ENCODE data around the gene SRGAP2B. TPM values are rescaled to one million over a fixed set of nuclear protein-coding genes. Genes with fewer than 3 reads are reported as not detected.
"Not testable (repeated sequence)": the region's sequence is repeated elsewhere in the genome, so short reads cannot be mapped to it uniquely, and the experiment has no call there.

SRGAP2B gene
- total and polyA plus RNA-seq, 2 of the 8 experiments (the other 6 are each of a cell fraction or from before 2014, with no cell fraction given), result 4.9 to 39.5 TPM

- H3K4ac ChIP-seq (replicated peaks; ENCODE audit: insufficient read length, low read depth, low read length); H2BK20ac ChIP-seq (ENCODE audit: low read length); H2BK15ac ChIP-seq (ENCODE audit: low read length); H3K18ac ChIP-seq (ENCODE audit: extremely low read depth, low read length); POLR2A ChIA-PET (ENCODE audit: partially characterized antibody); H3K36me3 ChIP-seq (ENCODE audit: control insufficient read depth in 2 of 4, insufficient read depth in 4 of 4, low read length in 3 of 4); FAIRE-seq; H3K79me1 ChIP-seq (ENCODE audit: low read depth, low read length); H4K91ac ChIP-seq (replicated peaks; ENCODE audit: insufficient read length, low read length); H3K23ac ChIP-seq (ENCODE audit: insufficient read length); H2AFZ ChIP-seq (ENCODE audit: low read length); H4K20me1 ChIP-seq (replicated peaks in 1 of 2; ENCODE audit: control insufficient read depth in 1 of 2, insufficient read depth in 2 of 2, low read length in 2 of 2); H3K9ac ChIP-seq (replicated peaks in 1 of 4; ENCODE audit: extremely low read depth in 1 of 4, low read depth in 3 of 4, low read length in 3 of 4); H4K5ac ChIP-seq (ENCODE audit: insufficient read length, low read depth, low read length); H3K27ac ChIP-seq (ENCODE audit: low read depth, low read length); H3K79me2 ChIP-seq (ENCODE audit: control insufficient read depth in 1 of 2, insufficient read depth in 2 of 2, low read length in 2 of 2); H2BK120ac ChIP-seq (replicated peaks; ENCODE audit: low read depth, low read length); H2AK5ac ChIP-seq (ENCODE audit: low read depth, low read length); H3K56ac ChIP-seq (replicated peaks; ENCODE audit: insufficient read length, low read depth, low read length); H3K4me1 ChIP-seq (replicated peaks in 1 of 4; ENCODE audit: control insufficient read depth in 3 of 4, insufficient read depth in 4 of 4, low read length in 3 of 4); H3K4me3 ChIP-seq (ENCODE audit: extremely low read depth in 1 of 4, insufficient read depth in 2 of 4, low read depth in 3 of 4, low read length in 4 of 4); H2BK12ac ChIP-seq (ENCODE audit: low read depth, low read length); H2BK5ac ChIP-seq (ENCODE audit: low read depth, low read length); H3K14ac ChIP-seq (ENCODE audit: insufficient read length); DNase-seq (ENCODE audit: low read depth in 1 of 2, low spot score in 2 of 2); H3K9me3 ChIP-seq (ENCODE audit: insufficient read depth in 2 of 2, low read depth in 1 of 2, low read length in 1 of 2); H3K23me2 ChIP-seq (ENCODE audit: low read depth, low read length); H4K8ac ChIP-seq (ENCODE audit: extremely low read depth, insufficient read depth, low read length); CTCF ChIA-PET (ENCODE audit: partially characterized antibody); H3K27me3 ChIP-seq (replicated peaks in 1 of 4; ENCODE audit: control insufficient read depth in 3 of 4, extremely low read depth in 1 of 4, insufficient read depth in 3 of 4, low read length in 3 of 4); H3K4me2 ChIP-seq (ENCODE audit: insufficient read depth in 1 of 2, low read depth in 2 of 2, low read length in 2 of 2): not testable (repeated sequence)
Observed at GRCh38 chr1:145016492-145016862, 78.7 kb downstream of the SRGAP2B start.

DNA sequence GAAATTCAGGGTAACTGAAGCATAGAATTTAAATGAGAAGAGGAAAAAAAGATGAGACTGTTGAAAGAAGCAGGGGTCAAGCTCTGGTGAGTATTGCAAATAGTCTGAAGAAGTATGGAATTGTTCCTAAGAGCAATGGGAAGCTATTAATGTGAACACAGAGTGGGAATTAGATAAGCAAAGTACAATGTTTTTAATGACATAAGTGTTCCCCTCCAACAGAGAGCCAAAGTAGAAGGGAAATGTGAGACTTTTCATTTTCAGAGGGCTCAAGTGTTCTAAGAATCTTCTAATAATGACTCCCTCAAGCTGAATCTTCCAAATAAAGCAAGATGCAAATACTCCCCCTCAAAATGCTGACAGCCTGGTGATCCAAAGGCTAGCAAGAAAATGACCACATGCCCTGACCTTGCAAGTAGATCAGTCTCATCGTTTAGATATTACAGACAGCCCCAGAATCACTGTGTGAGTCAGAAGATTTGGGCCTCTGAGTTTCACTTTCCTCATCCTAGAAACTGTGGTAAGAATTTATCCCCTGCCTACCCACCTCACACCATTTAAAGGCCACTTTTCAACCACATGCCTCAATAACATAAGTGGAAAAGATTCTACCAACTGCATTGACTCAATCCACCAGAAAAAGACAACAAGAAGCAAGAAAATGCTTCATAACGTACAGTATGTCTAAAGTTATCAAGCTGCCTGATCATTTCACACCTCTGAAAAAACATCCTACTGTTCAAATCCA lies 79.2 kb downstream of the SRGAP2B start:
- WGBS, 2 experiments (ENCODE audit: extremely low coverage in 1 of 2, insufficient coverage in 1 of 2, insufficient read length in 1 of 2, insufficient replicate concordance in 2 of 2, low coverage in 1 of 2, low lambda C conversion rate in 2 of 2, missing lambda C conversion rate in 1 of 2), result no CpG with 5 or more reads among the region's 2 CpGs
- H2AFZ ChIP-seq (ENCODE audit: low read length); H2BK12ac ChIP-seq (ENCODE audit: low read depth, low read length); H2AK5ac ChIP-seq (ENCODE audit: low read depth, low read length); H4K20me1 ChIP-seq (replicated peaks in 1 of 2; ENCODE audit: control insufficient read depth in 1 of 2, insufficient read depth in 2 of 2, low read length in 2 of 2); H3K27me3 ChIP-seq (replicated peaks in 1 of 4; ENCODE audit: control insufficient read depth in 3 of 4, extremely low read depth in 1 of 4, insufficient read depth in 3 of 4, low read length in 3 of 4); H4K91ac ChIP-seq (replicated peaks; ENCODE audit: insufficient read length, low read length); POLR2A ChIA-PET (ENCODE audit: partially characterized antibody); H3K4me2 ChIP-seq (ENCODE audit: insufficient read depth in 1 of 2, low read depth in 2 of 2, low read length in 2 of 2); FAIRE-seq; H3K79me1 ChIP-seq (ENCODE audit: low read depth, low read length); H3K9me3 ChIP-seq (ENCODE audit: insufficient read depth in 2 of 2, low read depth in 1 of 2, low read length in 1 of 2); H3K56ac ChIP-seq (replicated peaks; ENCODE audit: insufficient read length, low read depth, low read length); H4K8ac ChIP-seq (ENCODE audit: extremely low read depth, insufficient read depth, low read length); H3K4me1 ChIP-seq (replicated peaks in 1 of 4; ENCODE audit: control insufficient read depth in 3 of 4, insufficient read depth in 4 of 4, low read length in 3 of 4); H3K18ac ChIP-seq (ENCODE audit: extremely low read depth, low read length); H2BK15ac ChIP-seq (ENCODE audit: low read length); CTCF ChIA-PET (ENCODE audit: partially characterized antibody); H3K23ac ChIP-seq (ENCODE audit: insufficient read length); H2BK20ac ChIP-seq (ENCODE audit: low read length); H3K23me2 ChIP-seq (ENCODE audit: low read depth, low read length); H3K36me3 ChIP-seq (ENCODE audit: control insufficient read depth in 2 of 4, insufficient read depth in 4 of 4, low read length in 3 of 4); H3K4ac ChIP-seq (replicated peaks; ENCODE audit: insufficient read length, low read depth, low read length); H2BK5ac ChIP-seq (ENCODE audit: low read depth, low read length); H4K5ac ChIP-seq (ENCODE audit: insufficient read length, low read depth, low read length); H3K4me3 ChIP-seq (ENCODE audit: extremely low read depth in 1 of 4, insufficient read depth in 2 of 4, low read depth in 3 of 4, low read length in 4 of 4); H3K9ac ChIP-seq (replicated peaks in 1 of 4; ENCODE audit: extremely low read depth in 1 of 4, low read depth in 3 of 4, low read length in 3 of 4); H3K14ac ChIP-seq (ENCODE audit: insufficient read length); H3K27ac ChIP-seq (ENCODE audit: low read depth, low read length); H3K79me2 ChIP-seq (ENCODE audit: control insufficient read depth in 1 of 2, insufficient read depth in 2 of 2, low read length in 2 of 2); DNase-seq (ENCODE audit: low read depth in 1 of 2, low spot score in 2 of 2); H2BK120ac ChIP-seq (replicated peaks; ENCODE audit: low read depth, low read length): not testable (repeated sequence)
